GM12874 (cell line): ENCODE data around the gene RBM39.

Experiments used
- TF ChIP-seq, protein P1 (sequence below): IDR thresholded peaks from 2 replicates; pipeline ENCODE4 v1.5.1; 2011; ENCODE audit warnings: low read depth, mild to moderate bottlenecking, control low read depth, low read length, moderate library complexity; ENCODE audit not compliant: insufficient read depth

RBM39 gene

DNA sequence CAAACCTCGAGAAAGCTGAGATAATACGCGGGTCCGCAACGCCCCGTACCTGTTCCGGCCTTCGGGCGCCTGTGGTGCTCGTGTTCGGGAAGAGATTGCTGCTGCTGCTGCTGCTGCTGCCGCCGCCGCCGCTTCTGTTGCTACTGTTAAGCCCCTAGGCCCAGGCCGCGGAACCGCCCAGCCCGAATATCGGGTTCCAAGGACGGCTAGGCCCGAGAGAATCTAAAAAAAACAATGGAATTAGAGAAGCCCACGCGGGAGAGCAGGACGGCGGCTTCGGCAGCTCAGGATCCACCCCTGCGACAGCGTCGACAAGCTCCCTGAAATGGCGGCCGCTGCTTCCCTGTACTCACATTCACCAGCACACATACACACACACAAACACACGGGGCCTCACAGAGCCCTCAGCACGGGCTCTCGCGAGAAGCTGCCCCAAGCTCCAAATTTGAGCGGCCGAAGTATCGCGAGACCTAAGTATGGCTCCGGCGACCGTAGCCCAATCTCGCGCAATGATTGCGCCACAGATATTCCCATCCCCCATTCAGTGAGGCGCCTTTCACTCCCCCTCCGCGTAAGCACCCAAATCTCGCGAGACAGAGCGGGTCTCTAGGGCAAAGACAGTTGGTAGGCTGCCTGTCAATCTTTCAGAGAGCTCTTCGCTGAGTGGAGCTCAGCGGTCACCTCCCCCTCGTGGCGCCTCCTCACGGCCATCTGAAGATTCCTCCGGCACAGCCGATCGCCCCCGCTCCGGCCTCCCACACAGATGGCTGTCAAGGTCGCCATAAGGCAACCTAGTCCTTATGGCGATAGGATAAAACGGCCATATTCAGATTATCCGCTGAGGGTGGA, at the start of gene RBM39:
TSS of gene RBM39 (minus strand) at position 369 of the 849 bp plus-strand sequence. CDS start 1,386 bp downstream, outside the sequence.
- TF ChIP-seq, protein P1, sequence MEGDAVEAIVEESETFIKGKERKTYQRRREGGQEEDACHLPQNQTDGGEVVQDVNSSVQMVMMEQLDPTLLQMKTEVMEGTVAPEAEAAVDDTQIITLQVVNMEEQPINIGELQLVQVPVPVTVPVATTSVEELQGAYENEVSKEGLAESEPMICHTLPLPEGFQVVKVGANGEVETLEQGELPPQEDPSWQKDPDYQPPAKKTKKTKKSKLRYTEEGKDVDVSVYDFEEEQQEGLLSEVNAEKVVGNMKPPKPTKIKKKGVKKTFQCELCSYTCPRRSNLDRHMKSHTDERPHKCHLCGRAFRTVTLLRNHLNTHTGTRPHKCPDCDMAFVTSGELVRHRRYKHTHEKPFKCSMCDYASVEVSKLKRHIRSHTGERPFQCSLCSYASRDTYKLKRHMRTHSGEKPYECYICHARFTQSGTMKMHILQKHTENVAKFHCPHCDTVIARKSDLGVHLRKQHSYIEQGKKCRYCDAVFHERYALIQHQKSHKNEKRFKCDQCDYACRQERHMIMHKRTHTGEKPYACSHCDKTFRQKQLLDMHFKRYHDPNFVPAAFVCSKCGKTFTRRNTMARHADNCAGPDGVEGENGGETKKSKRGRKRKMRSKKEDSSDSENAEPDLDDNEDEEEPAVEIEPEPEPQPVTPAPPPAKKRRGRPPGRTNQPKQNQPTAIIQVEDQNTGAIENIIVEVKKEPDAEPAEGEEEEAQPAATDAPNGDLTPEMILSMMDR = peak; percentile 36

DNA sequence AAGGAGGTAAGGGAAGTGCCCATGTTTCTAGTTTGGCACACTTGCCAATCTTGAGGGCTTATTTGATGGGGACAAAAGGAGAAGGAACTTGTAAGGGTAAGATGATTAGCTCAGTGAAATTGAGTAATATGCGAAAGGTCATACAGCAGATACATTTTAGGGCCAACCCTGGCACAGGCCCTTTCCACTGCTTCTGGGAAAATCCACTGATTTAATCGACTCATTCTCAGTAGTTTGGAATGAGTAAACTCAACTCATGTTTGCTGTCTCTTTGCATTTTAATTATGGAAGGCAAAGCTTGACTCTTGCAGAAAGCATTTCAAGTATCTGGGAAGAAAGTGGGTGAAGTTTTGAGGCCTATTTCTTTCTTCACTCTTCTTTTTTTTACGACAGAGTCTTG, 49.8 kb upstream of the RBM39 start:
- TF ChIP-seq, protein P1 = no peak

DNA sequence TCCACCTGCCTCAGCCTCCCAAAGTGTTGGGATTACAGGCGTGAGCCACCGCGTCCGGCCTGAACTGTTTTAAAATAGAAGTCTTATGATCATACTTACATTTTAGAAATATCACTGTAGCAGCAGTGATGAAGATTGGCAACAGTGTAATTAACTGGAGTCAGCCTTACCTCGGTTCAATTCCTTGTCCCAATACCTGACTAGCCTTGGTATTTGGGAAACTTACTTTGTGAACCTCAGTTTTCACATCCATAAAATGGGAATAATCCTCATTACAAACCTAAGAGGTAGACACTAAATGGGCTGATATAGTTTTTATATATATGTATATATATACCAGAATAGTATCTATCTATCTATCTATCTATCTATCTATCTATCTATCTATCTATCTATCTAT, 49.0 kb upstream of the RBM39 start:
- TF ChIP-seq, protein P1 = no peak

GRCh38 chr20:35788796-35789195, 46.7 kb upstream of the RBM39 start:
- TF ChIP-seq, protein P1 = no peak

- TF ChIP-seq, protein P1 = no peak
Observed at GRCh38 chr20:35776513-35777101, 34.5 kb upstream of the RBM39 start.

DNA sequence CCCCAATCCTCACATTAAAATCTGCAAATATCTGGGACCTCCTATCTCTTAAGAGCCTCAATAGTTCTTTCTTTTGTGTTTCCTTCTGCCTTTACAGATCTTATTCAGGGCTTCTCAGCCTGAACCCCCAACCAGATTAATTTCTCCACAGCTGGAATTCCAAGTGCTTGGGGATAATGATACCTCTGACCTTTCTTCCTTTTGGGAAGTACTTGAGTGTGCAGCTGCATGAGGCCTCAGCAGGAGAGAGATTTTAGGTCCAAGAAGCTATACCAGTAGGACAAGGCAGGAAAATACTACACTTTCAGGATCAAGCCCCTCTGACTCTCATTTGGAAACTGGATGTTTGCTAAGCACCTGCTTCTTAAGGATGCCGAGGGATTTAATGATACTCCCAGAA, 32.3 kb upstream of the RBM39 start:
- TF ChIP-seq, protein P1 = no peak

DNA sequence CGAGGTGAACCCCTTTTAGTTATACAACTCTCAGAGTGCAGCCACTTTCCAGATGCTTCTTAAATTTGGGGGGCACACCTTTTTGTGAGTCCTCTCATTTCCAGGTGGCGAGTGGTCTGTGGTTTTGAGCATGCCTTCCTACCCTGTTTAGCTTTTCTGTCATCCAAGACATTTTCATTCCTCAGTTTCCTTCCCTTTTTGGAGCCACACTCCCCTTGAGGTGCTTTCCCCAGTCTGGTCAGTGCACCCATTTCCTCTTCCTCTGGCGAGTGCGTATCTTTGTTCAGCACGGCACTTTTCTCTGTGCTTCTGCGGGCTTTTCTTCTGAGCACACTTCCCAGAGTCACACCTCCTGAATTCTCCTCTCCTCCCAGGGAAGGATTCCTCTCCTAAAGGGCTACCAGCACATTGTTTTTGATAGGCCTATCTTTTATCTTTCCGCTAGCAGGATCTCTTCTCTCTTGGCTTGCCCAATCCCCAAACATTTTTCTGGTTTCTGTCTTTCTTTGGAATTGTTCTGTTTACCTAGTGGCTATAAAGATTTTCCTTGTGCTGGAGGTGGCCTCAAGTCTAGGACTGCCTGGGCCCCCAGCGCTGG, 31.2 kb upstream of the RBM39 start:
- TF ChIP-seq, protein P1 = no peak
